GM12892 (cell line): ENCODE data around the gene MBNL1.

ENCODE experiments used
- POLR2A ChIP-seq: IDR thresholded peaks from 2 replicates; pipeline ENCODE4 v1.6.1; 2011; ENCODE audit warnings: low read depth, low read length, control low read depth
- POLR2AphosphoS5 ChIP-seq: IDR thresholded peaks from 2 replicates; pipeline ENCODE4 v1.6.1; 2011; ENCODE audit warnings: low read depth, low read length, control low read depth
- TAF1 ChIP-seq: IDR thresholded peaks from 2 replicates; pipeline ENCODE4 v1.6.1; 2011; ENCODE audit warnings: low read depth, mild to moderate bottlenecking, control low read depth, low read length, borderline replicate concordance

- TF ChIP-seq POLR2A (no peak), POLR2AphosphoS5 (no peak), TAF1 (no peak)
Measured at GRCh38 chr3:152385761-152386160, 117.0 kb downstream of the MBNL1 start.
